BLaER1 (cell line): ENCODE measurements around the gene TEKT5.

Experiments used
- H3K27ac ChIP-seq: shearing (Covaris generic); formaldehyde crosslinking; 2 replicates; pipeline ENCODE4 v1.8.1; 2022
- H3K27me3 ChIP-seq: shearing (Covaris generic); formaldehyde crosslinking; 2 replicates; pipeline ENCODE4 v1.8.1; 2022
- H3K36me3 ChIP-seq: shearing (Covaris generic); formaldehyde crosslinking; 2 replicates; pipeline ENCODE4 v1.8.1; 2022
- H3K4me1 ChIP-seq: shearing (Covaris generic); formaldehyde crosslinking; 2 replicates; pipeline ENCODE4 v1.8.1; 2022
- H3K4me2 ChIP-seq: shearing (Covaris generic); formaldehyde crosslinking; 2 replicates; pipeline ENCODE4 v1.8.1; 2022
- H3K4me3 ChIP-seq: shearing (Covaris generic); formaldehyde crosslinking; 2 replicates; pipeline ENCODE4 v1.8.1; 2022
- H3K9ac ChIP-seq: shearing (Covaris generic); formaldehyde crosslinking; 2 replicates; pipeline ENCODE4 v1.8.1; 2022
- H3K9me3 ChIP-seq: shearing (Covaris generic); formaldehyde crosslinking; 2 replicates; pipeline ENCODE4 v1.8.1; 2022
- H4K20me1 ChIP-seq: shearing (Covaris generic); formaldehyde crosslinking; 2 replicates; pipeline ENCODE4 v1.8.1; 2022
- Cebpa-rat ChIP-seq: shearing (Covaris generic); IDR thresholded peaks from 2 replicates; pipeline ENCODE4 v1.8.1; 2022

The TEKT5 gene

DNA sequence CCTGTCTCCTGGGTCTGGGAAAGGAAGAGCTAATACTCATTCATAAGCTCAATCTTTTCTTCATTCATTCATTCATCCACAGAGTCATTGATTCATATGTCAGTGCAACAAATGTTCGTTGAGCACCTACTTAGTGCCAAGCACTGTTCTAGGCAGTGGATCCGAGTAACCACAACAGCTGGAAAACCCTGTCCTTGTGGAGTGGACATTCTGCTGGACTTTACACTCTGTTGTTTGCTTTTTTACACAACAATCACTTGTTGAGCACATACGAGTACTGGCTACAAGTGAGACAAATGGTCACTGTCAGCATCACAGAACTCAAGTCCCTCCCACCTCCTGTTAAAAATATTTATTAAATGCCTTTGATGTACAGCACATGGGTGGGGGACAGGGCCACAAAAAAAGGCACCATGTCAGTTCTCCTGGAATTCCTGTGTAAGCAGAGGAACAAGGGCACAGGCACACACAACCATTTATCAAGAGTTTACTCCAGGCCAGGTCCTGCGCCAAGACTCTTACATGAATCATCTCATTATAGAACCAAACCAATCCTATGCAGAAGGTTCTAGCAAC lies 46.9 kb downstream of the TEKT5 start:
- no peak overlapping the region for H3K4me3 ChIP-seq
- 0 out of 2 replicates have a peak, but pooled peaks cover 3% of the 10 kb centered on the region for H3K4me1 ChIP-seq
- no peaks in the 10 kb centered on the region for H3K36me3 ChIP-seq
- H3K4me2 ChIP-seq, result no peak overlapping the region
- no peak overlapping the region for H3K9ac ChIP-seq
- no peaks in the 10 kb centered on the region for H3K9me3 ChIP-seq
- no peaks in the 10 kb centered on the region for H3K27me3 ChIP-seq
- H4K20me1 ChIP-seq, result no peaks in the 10 kb centered on the region
- H3K27ac ChIP-seq, result no peak overlapping the region
- no peak for TF ChIP-seq Cebpa-rat

DNA sequence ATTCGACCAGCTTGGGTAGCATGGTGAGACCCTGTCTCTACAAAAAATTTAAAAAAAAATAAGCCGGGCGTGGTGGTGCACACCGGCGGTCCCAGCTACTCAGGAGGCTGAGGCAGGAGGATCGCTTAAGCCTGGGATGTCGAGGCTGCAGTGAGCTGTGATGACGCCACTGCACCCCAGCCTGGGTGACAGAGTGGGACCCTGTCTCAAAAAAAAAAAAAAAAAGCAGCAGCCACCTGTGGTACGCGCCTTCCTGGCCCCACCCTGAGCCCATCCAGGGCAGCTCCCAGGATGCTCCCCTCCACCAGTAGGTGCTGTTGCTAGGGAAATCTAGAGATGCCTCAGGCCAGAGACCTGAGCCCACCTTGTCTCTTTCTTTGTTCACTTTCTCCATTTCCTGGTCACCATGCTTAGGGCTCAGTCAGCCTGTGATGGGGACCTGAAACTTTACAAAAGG lies 47.4 kb downstream of the TEKT5 start:
- Histone ChIP-seq H3K27me3 (no peaks in the 10 kb centered on the region), H3K9me3 (no peaks in the 10 kb centered on the region), H3K9ac (no peak overlapping the region), H3K4me3 (no peak overlapping the region), H4K20me1 (no peaks in the 10 kb centered on the region), H3K4me1 (no peaks in the 10 kb centered on the region), H3K4me2 (no peak overlapping the region), H3K36me3 (no peaks in the 10 kb centered on the region), H3K27ac (no peak overlapping the region)
- TF ChIP-seq Cebpa-rat, result no peak

DNA sequence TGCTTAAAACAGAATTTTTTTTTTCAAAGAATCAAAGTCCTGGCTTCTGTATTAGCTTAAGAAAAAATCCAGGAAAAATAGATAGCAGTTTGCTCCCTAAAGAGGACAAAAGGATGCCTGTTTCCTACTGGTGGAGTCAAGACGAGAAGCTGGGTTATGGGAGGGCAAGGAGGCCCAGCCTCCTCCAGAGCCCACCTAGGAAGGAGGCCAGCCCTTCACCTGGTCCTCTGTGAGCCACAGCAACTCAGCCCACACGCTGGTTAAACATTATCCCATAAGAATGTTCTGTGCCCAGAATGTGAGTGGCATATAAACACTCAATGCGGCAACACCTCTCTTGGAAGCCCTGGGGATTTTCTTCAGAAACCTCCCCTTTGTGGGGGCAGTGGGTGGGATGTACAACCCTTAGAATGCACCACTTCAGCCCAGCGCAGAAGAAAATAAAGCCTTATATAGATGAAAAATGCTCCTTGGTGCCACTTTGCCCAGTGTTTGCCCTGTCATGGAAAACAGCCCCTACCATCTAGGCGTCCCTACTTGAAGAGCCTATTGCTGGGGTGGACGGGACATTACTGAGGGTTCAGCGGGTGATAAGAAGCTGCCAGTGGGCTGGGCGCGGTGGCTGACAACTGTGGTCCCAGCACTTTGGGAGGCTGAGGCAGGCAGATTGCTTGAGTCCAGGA lies 48.0 kb downstream of the TEKT5 start:
- no peak overlapping the region for H3K9ac ChIP-seq
- no peaks in the 10 kb centered on the region for H4K20me1 ChIP-seq
- TF ChIP-seq Cebpa-rat, result no peak
- no peaks in the 10 kb centered on the region for H3K27me3 ChIP-seq
- H3K4me3 ChIP-seq, result no peak overlapping the region
- H3K36me3 ChIP-seq, result no peaks in the 10 kb centered on the region
- no peaks in the 10 kb centered on the region for H3K9me3 ChIP-seq
- H3K4me2 ChIP-seq, result no peak overlapping the region
- H3K4me1 ChIP-seq, result no peaks in the 10 kb centered on the region
- H3K27ac ChIP-seq, result no peak overlapping the region

DNA sequence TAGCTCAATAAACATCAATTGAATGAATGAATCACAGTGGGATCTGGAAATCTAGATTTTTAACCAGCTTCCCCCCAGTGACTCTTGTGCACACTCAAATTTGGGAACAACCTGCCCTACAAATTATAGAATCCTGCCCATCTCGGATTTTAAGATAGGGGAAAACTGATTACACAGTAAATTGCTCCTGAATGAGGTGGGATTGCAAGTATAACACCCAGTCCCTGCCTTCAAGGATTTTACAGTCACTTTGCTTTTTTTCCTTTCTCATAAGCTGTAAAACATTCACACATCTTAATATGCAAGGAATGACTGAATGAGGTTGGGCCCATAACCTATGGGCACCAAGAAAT lies 48.5 kb downstream of the TEKT5 start:
- Histone ChIP-seq H3K27ac (no peak overlapping the region), H3K36me3 (no peaks in the 10 kb centered on the region), H3K9me3 (peaks cover 4% of the 10 kb centered on the region; the same call in 1 of the 2 replicates), H4K20me1 (no peaks in the 10 kb centered on the region), H3K27me3 (no peaks in the 10 kb centered on the region), H3K4me1 (no peaks in the 10 kb centered on the region), H3K4me3 (no peak overlapping the region), H3K4me2 (no peak overlapping the region), H3K9ac (no peak overlapping the region)
- no peak for TF ChIP-seq Cebpa-rat

DNA sequence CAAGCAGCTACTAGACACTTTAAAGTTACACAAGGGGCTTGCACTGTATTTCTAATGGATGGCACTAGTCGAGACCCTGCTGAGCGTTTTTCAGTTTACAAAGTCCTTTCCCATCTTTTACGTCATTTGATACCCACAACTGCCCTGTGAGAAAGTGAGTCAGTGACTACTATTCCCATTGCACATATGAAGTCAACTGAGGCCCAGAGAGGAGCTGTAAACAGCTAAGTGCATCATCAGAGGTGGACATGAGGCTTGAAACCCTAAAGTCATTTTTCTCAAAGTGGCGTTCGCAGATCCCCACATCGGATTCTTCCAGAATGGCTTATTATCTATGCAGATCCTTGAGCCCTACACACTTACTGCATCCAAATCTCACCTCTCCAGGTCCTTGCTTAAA lies 50.6 kb downstream of the TEKT5 start:
- Histone ChIP-seq H3K9ac (no peak overlapping the region), H3K27ac (no peak overlapping the region), H3K4me1 (no peaks in the 10 kb centered on the region), H3K27me3 (no peaks in the 10 kb centered on the region), H4K20me1 (no peaks in the 10 kb centered on the region), H3K4me3 (no peak overlapping the region), H3K9me3 (peaks cover 10% of the 10 kb centered on the region; the same call in 1 of the 2 replicates), H3K4me2 (no peak overlapping the region), H3K36me3 (no peaks in the 10 kb centered on the region)
- no peak for TF ChIP-seq Cebpa-rat

DNA sequence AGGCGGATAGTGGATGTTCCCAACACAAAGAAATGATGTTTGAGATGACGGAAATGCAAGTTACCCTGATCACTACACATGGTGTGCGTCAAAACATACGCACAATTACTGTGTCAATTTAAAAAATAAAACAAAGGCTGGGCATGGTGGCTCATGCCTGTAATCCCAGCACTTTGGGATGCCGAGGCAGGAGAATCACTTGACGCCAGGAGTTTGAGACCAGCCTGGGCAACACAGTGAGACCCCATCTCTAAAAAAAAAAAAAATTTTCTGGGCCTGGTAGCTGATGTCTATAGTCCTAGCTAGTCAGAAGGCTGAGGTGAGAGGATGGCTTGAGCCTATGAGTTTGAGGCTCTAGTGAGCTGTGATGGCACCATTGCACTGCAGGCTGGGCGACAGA lies 51.8 kb downstream of the TEKT5 start:
- Histone ChIP-seq H3K4me2 (no peak overlapping the region), H3K36me3 (no peaks in the 10 kb centered on the region), H3K4me1 (peaks cover 4% of the 10 kb centered on the region), H4K20me1 (no peaks in the 10 kb centered on the region), H3K9ac (no peak overlapping the region), H3K27ac (no peak overlapping the region), H3K27me3 (no peaks in the 10 kb centered on the region), H3K9me3 (peaks cover 10% of the 10 kb centered on the region; the same call in 1 of the 2 replicates), H3K4me3 (no peak overlapping the region)
- TF ChIP-seq Cebpa-rat, result no peak

DNA sequence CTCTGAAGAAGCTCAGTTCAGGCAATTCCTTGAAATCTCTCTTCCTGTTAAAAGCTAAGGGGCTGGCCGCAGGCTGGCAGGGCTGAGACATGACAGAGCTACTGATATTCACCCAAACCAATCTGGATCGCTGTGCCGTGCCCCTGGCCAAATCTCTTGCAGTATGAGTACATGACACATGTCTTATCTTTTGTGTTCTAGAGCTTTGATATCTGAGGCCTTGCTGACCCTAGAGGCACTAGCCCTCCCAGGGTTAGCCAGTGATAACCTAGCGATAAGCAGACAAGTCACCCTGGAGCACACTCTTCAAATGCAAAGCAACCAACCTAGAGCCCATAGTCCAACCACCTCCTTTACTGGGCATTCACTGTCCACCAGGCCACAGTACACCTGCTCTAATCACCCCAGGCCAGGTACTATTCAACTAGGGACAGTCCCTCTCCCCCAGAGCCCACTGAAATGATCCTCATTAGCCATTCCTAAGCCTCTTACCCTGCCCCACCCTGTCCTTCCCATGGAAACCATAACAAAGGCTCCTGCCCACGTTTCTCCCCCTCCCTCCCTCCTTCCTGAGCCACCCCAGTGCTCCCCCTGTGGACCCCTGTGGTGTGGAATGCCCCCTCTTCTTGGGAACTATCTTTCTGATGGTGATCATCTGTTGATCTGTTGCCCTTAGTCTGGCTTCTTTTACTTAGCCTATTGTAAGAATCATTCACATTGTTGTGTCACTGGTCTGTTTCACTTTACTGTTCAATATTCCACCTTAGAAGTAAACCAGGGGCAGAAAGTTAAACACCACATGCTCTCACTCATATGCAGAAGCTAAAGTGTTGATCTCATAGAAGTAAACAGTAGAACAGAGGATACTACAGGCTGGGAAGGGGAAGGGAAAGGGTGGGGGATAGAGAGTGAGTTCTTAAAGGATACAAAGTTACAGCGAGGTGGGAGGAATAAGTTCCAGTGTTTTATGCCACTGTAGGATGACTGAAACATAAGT lies 52.5 kb downstream of the TEKT5 start:
- H3K9ac ChIP-seq, result no peak overlapping the region
- H3K27ac ChIP-seq, result no peak overlapping the region
- no peak overlapping the region for H3K4me2 ChIP-seq
- TF ChIP-seq Cebpa-rat, result no peak
- peaks cover 9% of the 10 kb centered on the region for H3K4me1 ChIP-seq
- peaks cover 10% of the 10 kb centered on the region; the same call in 1 of the 2 replicates for H3K9me3 ChIP-seq
- no peaks in the 10 kb centered on the region for H4K20me1 ChIP-seq
- H3K27me3 ChIP-seq, result no peaks in the 10 kb centered on the region
- no peaks in the 10 kb centered on the region for H3K36me3 ChIP-seq
- no peak overlapping the region for H3K4me3 ChIP-seq

DNA sequence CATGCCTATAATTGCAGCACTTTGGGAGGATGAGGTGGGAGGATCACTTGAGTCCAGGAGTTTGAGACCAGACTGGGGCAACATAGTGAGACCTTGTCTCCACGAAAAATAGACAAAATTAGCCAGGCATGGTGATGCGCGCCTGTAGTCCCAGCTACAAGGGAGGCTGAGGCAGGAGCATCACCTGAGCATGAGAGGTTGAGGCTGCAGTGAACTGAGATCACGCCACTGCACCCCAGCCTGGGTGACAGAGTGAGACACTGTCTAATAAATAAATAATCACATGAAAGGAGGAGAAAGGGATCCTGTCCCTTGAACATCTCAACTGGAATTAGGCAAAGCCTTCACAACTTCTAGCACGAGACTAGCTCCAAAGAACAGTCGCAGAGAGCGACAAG lies 53.2 kb downstream of the TEKT5 start:
- Histone ChIP-seq H3K4me3 (no peak overlapping the region), H3K4me2 (no peak overlapping the region)
- no peak for TF ChIP-seq Cebpa-rat

DNA sequence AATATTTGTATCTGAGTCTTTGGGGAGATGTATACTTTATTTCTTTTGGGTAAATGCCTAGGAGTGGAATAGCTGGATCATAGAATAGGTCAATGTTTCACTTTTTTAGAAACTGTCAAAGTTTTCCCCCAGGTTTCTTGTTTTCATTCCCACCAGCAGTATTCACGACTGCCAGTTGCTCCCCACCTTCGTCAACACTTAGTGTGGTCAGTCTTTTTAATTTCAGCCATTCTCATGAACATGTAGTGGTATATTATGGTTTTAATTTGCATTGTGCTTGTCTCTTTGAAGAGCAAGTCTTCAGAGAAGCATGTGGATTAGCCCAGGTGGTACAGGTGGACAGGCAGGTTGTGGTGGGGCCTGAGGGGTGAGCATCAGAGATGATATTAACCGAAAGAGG lies 53.8 kb downstream of the TEKT5 start:
- no peaks in the 10 kb centered on the region for H4K20me1 ChIP-seq
- H3K9me3 ChIP-seq, result peaks cover 10% of the 10 kb centered on the region; the same call in 1 of the 2 replicates
- H3K4me3 ChIP-seq, result no peak overlapping the region
- H3K27ac ChIP-seq, result no peak overlapping the region
- H3K9ac ChIP-seq, result no peak overlapping the region
- no peak overlapping the region for H3K4me2 ChIP-seq
- H3K27me3 ChIP-seq, result no peaks in the 10 kb centered on the region
- H3K4me1 ChIP-seq, result peaks cover 9% of the 10 kb centered on the region
- no peaks in the 10 kb centered on the region for H3K36me3 ChIP-seq
- no peak for TF ChIP-seq Cebpa-rat

More for the DNA sequence above, 53.2 kb downstream of the TEKT5 start:
- H3K36me3 ChIP-seq, result no peaks in the 10 kb centered on the region
- no peak overlapping the region for H3K9ac ChIP-seq
- H3K4me1 ChIP-seq, result peaks cover 9% of the 10 kb centered on the region
- H3K27ac ChIP-seq, result no peak overlapping the region
- no peaks in the 10 kb centered on the region for H4K20me1 ChIP-seq
- no peaks in the 10 kb centered on the region for H3K27me3 ChIP-seq
- peaks cover 10% of the 10 kb centered on the region; the same call in 1 of the 2 replicates for H3K9me3 ChIP-seq

DNA sequence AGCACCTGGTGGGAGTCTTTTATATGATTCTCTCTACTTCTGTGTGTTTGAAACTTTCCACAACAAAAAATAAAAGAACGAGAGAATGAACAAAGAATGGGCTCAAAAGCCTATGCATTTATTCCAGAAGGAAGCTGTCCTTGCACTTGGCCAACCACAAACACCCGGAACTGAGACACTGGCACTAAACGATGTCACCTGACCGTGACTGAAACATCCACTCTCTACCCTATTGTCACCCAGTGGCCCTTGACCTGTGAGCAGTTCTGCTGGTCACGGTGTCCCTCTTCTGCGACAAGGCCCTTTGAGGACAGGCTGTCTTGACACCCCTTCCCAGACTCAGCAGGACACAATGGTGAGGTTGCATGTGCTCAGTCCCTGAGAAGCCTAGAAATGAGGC lies 56.6 kb downstream of the TEKT5 start:
- no peak overlapping the region for H3K4me3 ChIP-seq
- H3K9ac ChIP-seq, result no peak overlapping the region
- TF ChIP-seq Cebpa-rat, result no peak
- no peaks in the 10 kb centered on the region for H3K36me3 ChIP-seq
- H3K27ac ChIP-seq, result no peak overlapping the region
- peaks cover 22% of the 10 kb centered on the region; the same call in 1 of the 2 replicates for H3K9me3 ChIP-seq
- H3K4me1 ChIP-seq, result peaks cover 9% of the 10 kb centered on the region
- no peaks in the 10 kb centered on the region for H3K27me3 ChIP-seq
- 0 out of 2 replicates have a peak overlapping the region, but pooled peaks have one; percentile 7 for H3K4me2 ChIP-seq
- H4K20me1 ChIP-seq, result no peaks in the 10 kb centered on the region
